Pancreas (tissue), 10 donors: ENCODE data around the gene DPY19L1. TPM values are rescaled to one million over a fixed set of nuclear protein-coding genes. Genes with fewer than 3 reads are reported as not detected.
"Not testable (repeated sequence)": the region's sequence is repeated elsewhere in the genome, so short reads cannot be mapped to it uniquely, and the experiment has no call there.

Experiments
- ATAC-seq, 4 donors: fragments of 200-7000 bp; cut with Tn5 transposase; one replicate each; pipeline versions ENCODE4 v1.8.0 to v1.9.1; 2020; ENCODE audit warnings: mild to moderate bottlenecking in 4 of 4, moderate library complexity in 4 of 4
- DNase-seq, 6 donors: peaks; one replicate each; pipeline ENCODE4 v3.0.0-alpha.2; 2020
- FAIRE-seq: peaks from 2 replicates; lab custom pipeline; 2012; peaks lifted over from hg19 to GRCh38; lab: Jason Lieb, UNC
- H3K27ac ChIP-seq, 4 donors: fragments of 200-600 bp; sonication (generic); 1 replicate in 3 of 4; 2 replicates in 1 of 4; pipeline versions ENCODE4 v1.5.0 to v1.8.0; 2020
- H3K27me3 ChIP-seq, 4 donors: fragments of 200-600 bp; one replicate each; pipeline ENCODE4 v1.8.0; 2021
- H3K36me3 ChIP-seq, 3 donors: fragments of 200-600 bp; sonication (generic) in 1 of 3; one replicate each; pipeline versions ENCODE4 v1.5.0 to v1.8.0; 2020 to 2021
- H3K4me1 ChIP-seq, 3 donors: fragments of 200-600 bp; one replicate each; pipeline ENCODE4 v1.8.0; 2021
- H3K4me3 ChIP-seq, 4 donors: fragments of 200-600 bp; sonication (generic) in 2 of 4; one replicate each; pipeline versions ENCODE4 v1.5.0 to v1.8.0; 2020 to 2021
- H3K9me3 ChIP-seq, 4 donors: fragments of 200-600 bp; one replicate each; pipeline ENCODE4 v1.8.0; 2021
- WGBS, 2 donors: extraction: QIAGEN DNeasy Blood & Tissue Kit; methylation state at CpG; one replicate each; pipeline ENCODE4 v1.1.7; 2013; 5-methylcytosine and 5-hydroxymethylcytosine counted together
- intact Hi-C, 3 donors: fragments of 100-400 bp; cut with DNase I; formaldehyde crosslinking; loops; one replicate each; pipeline versions ENCODE4 v1.11.1 to v1.14.2; 2022
- polyA plus RNA-seq, 2 donors: library from polyadenylated mRNA; stranded (reverse); fragments of 200-250 nt; gene quantifications; one replicate each; pipeline ENCODE4 v1.2.3, GENCODE V29; 2013
- total RNA-seq, 6 donors: library from RNA; stranded (reverse); fragmentation: NEBNext Ultra II Directional in 4 of 6; extraction: Animal tissue kit (Norgen Biotek cat#: 25700) in 4 of 6; gene quantifications; one replicate each; pipeline versions ENCODE4 v1.2.1 to v1.2.4, GENCODE V29; 2021 to 2023
- TF ChIP-seq, protein P1 (sequence below), 4 donors: fragments of 200-600 bp; sonication (generic) in 3 of 4; IDR thresholded peaks; one replicate each; pipeline versions ENCODE4 v1.5.0 to v1.8.0; 2021; ENCODE audit warnings: antibody characterized with exemption in 4 of 4
- donor health status: healthy with polysubstance abuse.
- donor health status: DM: no; HTN: no; CAD: no; lungs with moderate emphysema.
- donor health status: DM: no; HTN: no; CAD: no.
- donor health status: control.
- donor health status: control.
- donor health status: Bipolar disorder and iron deficiency.
- donor health status: DM: yes; HTN: yes; CAD: no.
- donor health status: DM: no; HTN: no; CAD: no.
- donor health status: DM: no; HTN: no; CAD: no.
- donor health status: DM: yes; HTN: yes; CAD: no.

DPY19L1 gene
- total and polyA plus RNA-seq, 8 donors = 1.6 to 12.9 (median 5.7) TPM

DNA sequence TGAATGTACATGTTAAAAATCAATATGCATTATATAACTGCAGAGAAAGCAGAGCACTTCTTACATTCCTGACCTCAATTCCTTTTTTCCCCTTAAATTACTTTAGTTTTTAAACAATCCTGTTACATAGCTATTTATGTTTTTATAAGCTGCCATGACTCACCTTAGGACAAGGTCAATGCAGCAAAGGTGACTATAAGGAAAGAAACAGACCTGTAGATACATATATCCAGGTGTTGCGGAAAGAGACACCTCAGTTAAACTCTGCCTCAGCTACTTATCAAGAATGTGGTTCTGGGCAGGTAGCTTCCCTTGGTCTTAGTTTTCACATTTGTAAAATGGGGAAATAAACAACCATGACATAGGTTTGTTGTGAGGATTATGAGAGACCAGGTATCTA, 105.5 kb downstream of the DPY19L1 start:
- Histone ChIP-seq H3K4me3 (no peak overlapping the region), H3K27ac (no peak overlapping the region), H3K27me3 (no peaks in the 10 kb centered on the region), H3K36me3 (no peaks in the 10 kb centered on the region), H3K4me1 (no peaks in the 10 kb centered on the region), H3K9me3 (no peaks in the 10 kb centered on the region)
- ATAC-seq (no peak), FAIRE-seq (no peak), DNase-seq (no peak)
- WGBS, 2 donors = 95 to 97% methylated on average over 1 of the region's 1 CpG
- TF ChIP-seq, protein P1, sequence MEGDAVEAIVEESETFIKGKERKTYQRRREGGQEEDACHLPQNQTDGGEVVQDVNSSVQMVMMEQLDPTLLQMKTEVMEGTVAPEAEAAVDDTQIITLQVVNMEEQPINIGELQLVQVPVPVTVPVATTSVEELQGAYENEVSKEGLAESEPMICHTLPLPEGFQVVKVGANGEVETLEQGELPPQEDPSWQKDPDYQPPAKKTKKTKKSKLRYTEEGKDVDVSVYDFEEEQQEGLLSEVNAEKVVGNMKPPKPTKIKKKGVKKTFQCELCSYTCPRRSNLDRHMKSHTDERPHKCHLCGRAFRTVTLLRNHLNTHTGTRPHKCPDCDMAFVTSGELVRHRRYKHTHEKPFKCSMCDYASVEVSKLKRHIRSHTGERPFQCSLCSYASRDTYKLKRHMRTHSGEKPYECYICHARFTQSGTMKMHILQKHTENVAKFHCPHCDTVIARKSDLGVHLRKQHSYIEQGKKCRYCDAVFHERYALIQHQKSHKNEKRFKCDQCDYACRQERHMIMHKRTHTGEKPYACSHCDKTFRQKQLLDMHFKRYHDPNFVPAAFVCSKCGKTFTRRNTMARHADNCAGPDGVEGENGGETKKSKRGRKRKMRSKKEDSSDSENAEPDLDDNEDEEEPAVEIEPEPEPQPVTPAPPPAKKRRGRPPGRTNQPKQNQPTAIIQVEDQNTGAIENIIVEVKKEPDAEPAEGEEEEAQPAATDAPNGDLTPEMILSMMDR (IDR thresholded peaks at IDR 0.05) = no peak
- intact Hi-C loops = no loop called here

DNA sequence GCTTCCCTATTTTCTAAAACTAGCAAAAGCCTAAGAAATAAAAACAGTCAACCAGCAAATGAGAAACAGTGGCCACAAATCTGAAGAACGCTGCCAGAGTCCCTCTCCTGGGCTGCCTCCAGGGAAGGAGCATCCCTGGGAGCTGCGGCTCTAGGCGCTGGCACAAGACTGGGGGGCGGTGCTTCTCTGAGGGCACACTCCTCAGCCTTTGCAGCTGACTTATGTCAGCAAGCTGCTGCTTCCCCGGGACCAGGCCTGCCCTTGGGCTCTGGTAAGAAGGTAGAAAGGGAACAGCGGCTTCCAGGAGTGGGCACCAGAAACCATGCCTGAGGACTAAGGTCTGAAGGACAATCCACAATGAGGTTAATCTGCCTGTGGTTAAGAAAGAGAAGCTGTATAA, 107.5 kb downstream of the DPY19L1 start:
- H3K4me1 ChIP-seq, H3K27me3 ChIP-seq, ATAC-seq, FAIRE-seq, H3K36me3 ChIP-seq, H3K27ac ChIP-seq, H3K9me3 ChIP-seq, H3K4me3 ChIP-seq, intact Hi-C loops: not testable (repeated sequence)
- DNase-seq = peak in 1 of 6 donors; percentile 48
- 91 to 93% methylated on average over 6 of the region's 6 CpGs for WGBS, 2 donors

DNA sequence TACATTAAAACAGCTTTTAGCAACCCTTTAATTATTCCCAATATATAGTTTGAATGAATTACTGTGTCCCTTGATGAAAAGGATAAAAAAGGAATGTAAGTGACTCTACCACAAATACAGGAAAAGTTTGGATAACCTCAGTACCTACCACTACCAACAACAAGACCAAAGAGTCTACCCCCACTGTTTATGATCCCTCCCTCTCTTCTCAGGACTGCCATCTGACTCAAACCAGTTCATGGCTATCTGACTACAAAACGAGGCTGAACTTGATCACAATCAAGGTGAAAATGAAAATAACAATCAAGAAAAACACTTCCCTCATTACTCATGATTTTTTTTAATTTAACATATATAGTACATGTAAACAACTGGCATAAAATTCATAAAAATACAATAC, 108.7 kb downstream of the DPY19L1 start:
- Histone ChIP-seq H3K36me3 (no peaks in the 10 kb centered on the region), H3K9me3 (no peaks in the 10 kb centered on the region), H3K27me3 (no peaks in the 10 kb centered on the region), H3K4me3 (no peak overlapping the region), H3K4me1 (no peaks in the 10 kb centered on the region), H3K27ac (no peak overlapping the region)
- FAIRE-seq (no peak), ATAC-seq (no peak), DNase-seq (no peak)
- WGBS, 2 donors = 73 to 79% methylated on average over 1 of the region's 1 CpG
- intact Hi-C loops = no loop called here
- TF ChIP-seq, protein P1 (IDR thresholded peaks at IDR 0.05) = no peak

- no peak for FAIRE-seq
- intact Hi-C loops = no loop called here
- WGBS, 2 donors = 45 to 55% methylated on average over 5 of the region's 5 CpGs
These were observed 109.2 kb downstream of the DPY19L1 start for GRCh38 chr7:34928052-34928451.

DNA sequence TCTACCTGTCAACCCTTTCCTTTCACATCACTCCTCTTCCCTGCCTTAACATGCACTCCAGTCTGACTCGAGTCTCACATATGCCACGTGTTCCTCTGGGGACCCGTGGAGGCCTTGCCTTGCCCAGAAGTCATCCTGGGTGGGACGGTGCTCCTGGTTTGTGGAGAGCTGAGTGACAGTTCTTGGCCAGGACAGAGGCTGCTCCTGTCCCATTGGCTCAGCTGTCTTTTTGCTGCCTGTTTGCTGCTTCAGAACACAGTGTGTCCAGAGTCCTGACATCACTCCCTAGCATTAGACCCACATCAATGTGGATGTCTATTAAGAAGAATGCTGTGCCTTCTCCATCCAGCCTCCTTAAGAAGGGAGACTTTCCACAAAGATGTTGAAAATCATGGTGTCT, 116.8 kb downstream of the DPY19L1 start:
- ATAC-seq, intact Hi-C loops, H3K4me3 ChIP-seq, H3K4me1 ChIP-seq, H3K9me3 ChIP-seq, DNase-seq, FAIRE-seq, H3K27me3 ChIP-seq, H3K27ac ChIP-seq, H3K36me3 ChIP-seq: not testable (repeated sequence)
- WGBS, 2 donors = 77 to 84% methylated on average over 3 to 4 of the region's 4 CpGs

More at GRCh38 chr7:34928052-34928451, 109.2 kb downstream of the DPY19L1 start:
- H3K4me3 ChIP-seq = no peak overlapping the region
- H3K27ac ChIP-seq = no peak overlapping the region
- no peaks in the 10 kb centered on the region for H3K9me3 ChIP-seq
- no peaks in the 10 kb centered on the region for H3K27me3 ChIP-seq
- no peaks in the 10 kb centered on the region for H3K4me1 ChIP-seq
- no peaks in the 10 kb centered on the region for H3K36me3 ChIP-seq
- DNase-seq (peak in 3 of 6 donors; percentile 24 to 66 (median 30)), ATAC-seq (peak in 3 of 4 donors; percentile 39 to 50 (median 48))
- TF ChIP-seq, protein P1 (IDR thresholded peaks at IDR 0.05) = peak in 2 of 4 donors; percentile 11 to 17

- H3K27ac ChIP-seq, DNase-seq, H3K36me3 ChIP-seq, H3K27me3 ChIP-seq, H3K4me3 ChIP-seq, H3K4me1 ChIP-seq, FAIRE-seq, ATAC-seq, H3K9me3 ChIP-seq, intact Hi-C loops: not testable (repeated sequence)
- WGBS, 2 donors = 45 to 52% methylated on average over 2 of the region's 2 CpGs
These were observed 118.2 kb downstream of the DPY19L1 start for GRCh38 chr7:34919038-34919437.

GRCh38 chr7:34918198-34918861, 119.0 kb downstream of the DPY19L1 start:
- H3K27me3 ChIP-seq, intact Hi-C loops, H3K4me3 ChIP-seq, H3K4me1 ChIP-seq, DNase-seq, H3K27ac ChIP-seq, FAIRE-seq, H3K36me3 ChIP-seq, H3K9me3 ChIP-seq, ATAC-seq: not testable (repeated sequence)
- 42 to 43% methylated on average over 4 to 5 of the region's 6 CpGs for WGBS, 2 donors

DNA sequence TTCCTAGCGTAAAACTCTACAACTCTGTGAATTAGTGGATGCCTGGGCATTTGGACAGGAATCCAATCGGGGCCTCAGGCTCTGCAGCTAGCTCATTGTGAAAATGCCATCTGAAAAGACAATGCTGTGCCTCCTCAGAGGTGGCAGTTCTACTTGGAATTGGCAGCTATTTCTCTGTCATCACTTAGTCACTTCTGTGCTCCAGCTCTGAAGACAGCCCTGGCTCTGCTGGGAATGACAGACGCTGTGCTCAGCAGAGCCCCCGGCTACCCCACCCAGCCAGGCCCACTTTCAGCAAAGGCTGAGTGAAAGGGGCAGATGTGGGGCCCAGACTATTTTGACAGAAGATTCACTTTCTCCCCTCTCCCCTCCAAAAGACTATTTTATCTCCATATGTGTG, 119.8 kb downstream of the DPY19L1 start:
- H3K4me3 ChIP-seq, H3K4me1 ChIP-seq, H3K27ac ChIP-seq, H3K36me3 ChIP-seq, H3K9me3 ChIP-seq, intact Hi-C loops, ATAC-seq, H3K27me3 ChIP-seq, DNase-seq, FAIRE-seq: not testable (repeated sequence)
- WGBS, 2 donors = 72 to 77% methylated on average over 4 of the region's 4 CpGs
